HEK293 (cell line): ENCODE measurements around the gene KDM4B.

Experiments used
- CTCF ChIA-PET: fragments of 350-600 bp; formaldehyde crosslinking; extraction: SDS; loops from one replicate; lab custom pipeline; 2021; ENCODE audit warnings: antibody characterized with exemption; lab: Yijun Ruan, JAX
- POLR2A ChIA-PET: fragments of 300-600 bp; formaldehyde crosslinking; extraction: SDS; loops from one replicate; lab custom pipeline; 2020; ENCODE audit warnings: antibody characterized with exemption, inconsistent platforms; lab: Yijun Ruan, JAX
- H3K27ac ChIP-seq: fragments of 200-500 bp; sonication (Bioruptor generic); 2 replicates; pipeline ENCODE4 v1.5.1; 2014; ENCODE audit warnings: low read depth, low read length, control low read depth, inconsistent platforms; ENCODE audit errors: extremely low read depth
- H3K36me3 ChIP-seq, 2 experiments: fragments of 200-500 bp in 1 of 2; sonication (Bioruptor generic) in 1 of 2; 1 replicate in 1 of 2; 2 replicates in 1 of 2; pipeline ENCODE4 v1.5.1; 2014 to 2017; ENCODE audit warnings: inconsistent platforms in 2 of 2, low read length in 2 of 2; ENCODE audit not compliant: control insufficient read depth in 2 of 2, insufficient read depth in 1 of 2
- H3K4me1 ChIP-seq: fragments of 200-500 bp; sonication (Bioruptor generic); 2 replicates; pipeline ENCODE4 v1.5.1; 2014; ENCODE audit warnings: mild to moderate bottlenecking, low read length, inconsistent platforms; ENCODE audit not compliant: control insufficient read depth, insufficient read depth
- H3K4me3 ChIP-seq: 2 replicates; pipeline ENCODE4 v1.5.1; 2011; ENCODE audit warnings: low read depth, mild to moderate bottlenecking, control low read depth, low read length, moderate library complexity
- H3K9me3 ChIP-seq: fragments of 200-500 bp; sonication (Bioruptor generic); 2 replicates; pipeline ENCODE4 v1.5.1; 2014; ENCODE audit warnings: low read depth, low read length, inconsistent platforms; ENCODE audit not compliant: control insufficient read depth, insufficient read depth
- HOXC10 ChIP-seq: sonication (generic); formaldehyde crosslinking; IDR thresholded peaks from 2 replicates; pipeline ENCODE4 v1.8.1; 2023; ENCODE audit warnings: mild to moderate bottlenecking, missing genetic modification reagents
- OVOL3 ChIP-seq: fragments of 450-650 bp; formaldehyde crosslinking; IDR thresholded peaks from 2 replicates; pipeline ENCODE4 v1.5.1; 2016; ENCODE audit warnings: missing biosample characterization, missing genetic modification characterization
- SP2 ChIP-seq: fragments of 450-650 bp; formaldehyde crosslinking; IDR thresholded peaks from 2 replicates; pipeline ENCODE4 v1.5.1; 2016; ENCODE audit warnings: missing biosample characterization, missing genetic modification characterization
- SP7 ChIP-seq: fragments of 450-650 bp; formaldehyde crosslinking; IDR thresholded peaks from 2 replicates; pipeline ENCODE4 v1.5.1; 2016; ENCODE audit warnings: missing biosample characterization, missing genetic modification characterization
- YY1 ChIP-seq: fragments of 450-650 bp; formaldehyde crosslinking; IDR thresholded peaks from 2 replicates; pipeline ENCODE4 v1.5.1; 2018; ENCODE audit warnings: missing biosample characterization, missing genetic modification characterization
- ZBTB20 ChIP-seq: fragments of 450-650 bp; formaldehyde crosslinking; IDR thresholded peaks from 2 replicates; pipeline ENCODE4 v1.5.1; 2016; ENCODE audit warnings: missing biosample characterization, missing genetic modification characterization
- ZBTB7A ChIP-seq: fragments of 450-650 bp; formaldehyde crosslinking; IDR thresholded peaks from 2 replicates; pipeline ENCODE4 v1.5.1; 2016; ENCODE audit warnings: low read depth, missing biosample characterization, missing genetic modification characterization
- ZEB2 ChIP-seq: fragments of 450-650 bp; formaldehyde crosslinking; IDR thresholded peaks from 2 replicates; pipeline ENCODE4 v1.5.1; 2016; ENCODE audit warnings: missing biosample characterization, missing genetic modification characterization
- ZFP3 ChIP-seq: fragments of 450-650 bp; formaldehyde crosslinking; IDR thresholded peaks from 2 replicates; pipeline ENCODE4 v1.5.1; 2016; ENCODE audit warnings: low read depth, missing biosample characterization, missing genetic modification characterization
- ZNF114 ChIP-seq: fragments of 450-650 bp; formaldehyde crosslinking; IDR thresholded peaks from 2 replicates; pipeline ENCODE4 v1.5.0; 2017; ENCODE audit warnings: missing biosample characterization, missing genetic modification characterization
- ZNF140 ChIP-seq: fragments of 450-650 bp; formaldehyde crosslinking; IDR thresholded peaks from 2 replicates; pipeline ENCODE4 v1.5.1; 2016; ENCODE audit warnings: missing biosample characterization, missing genetic modification characterization
- ZNF16 ChIP-seq: fragments of 450-650 bp; formaldehyde crosslinking; IDR thresholded peaks from 2 replicates; pipeline ENCODE4 v1.5.1; 2016; ENCODE audit warnings: low read depth, missing biosample characterization, missing genetic modification characterization
- ZNF175 ChIP-seq: fragments of 450-650 bp; formaldehyde crosslinking; IDR thresholded peaks from 2 replicates; pipeline ENCODE4 v1.5.1; 2016; ENCODE audit warnings: missing biosample characterization, missing genetic modification characterization
- ZNF2 ChIP-seq: fragments of 450-650 bp; formaldehyde crosslinking; IDR thresholded peaks from 2 replicates; pipeline ENCODE4 v1.5.1; 2016; ENCODE audit warnings: missing biosample characterization, missing genetic modification characterization
- ZNF221 ChIP-seq: fragments of 450-650 bp; formaldehyde crosslinking; IDR thresholded peaks from 2 replicates; pipeline ENCODE4 v1.5.1; 2017; ENCODE audit warnings: missing biosample characterization, missing genetic modification characterization, borderline replicate concordance
- ZNF239 ChIP-seq: fragments of 450-650 bp; formaldehyde crosslinking; IDR thresholded peaks from 2 replicates; pipeline ENCODE4 v1.5.1; 2016; ENCODE audit warnings: missing biosample characterization, missing genetic modification characterization
- ZNF350 ChIP-seq: fragments of 450-650 bp; formaldehyde crosslinking; IDR thresholded peaks from 2 replicates; pipeline ENCODE4 v1.5.0; 2017; ENCODE audit warnings: missing biosample characterization, mild to moderate bottlenecking, missing genetic modification characterization
- ZNF501 ChIP-seq: fragments of 450-650 bp; formaldehyde crosslinking; IDR thresholded peaks from 2 replicates; pipeline ENCODE4 v1.5.1; 2016; ENCODE audit warnings: missing biosample characterization, missing genetic modification characterization
- ZNF626 ChIP-seq: fragments of 450-650 bp; sonication (Bioruptor Pico); formaldehyde crosslinking; IDR thresholded peaks from 2 replicates; pipeline ENCODE4 v1.5.1; 2018; ENCODE audit warnings: missing biosample characterization, missing genetic modification characterization, inconsistent platforms
- TF ChIP-seq, protein P1 (sequence below): fragments of 450-650 bp; formaldehyde crosslinking; IDR thresholded peaks from 2 replicates; pipeline ENCODE4 v1.5.1; 2016; ENCODE audit warnings: missing biosample characterization, missing genetic modification characterization
- TF ChIP-seq, protein P2 (sequence below): fragments of 450-650 bp; formaldehyde crosslinking; IDR thresholded peaks from 2 replicates; pipeline ENCODE4 v1.5.1; 2016; ENCODE audit warnings: missing biosample characterization, missing genetic modification characterization

KDM4B gene

GRCh38 chr19:5072115-5072514 is 103.2 kb downstream of the KDM4B start (continued):
- TF ChIP-seq ZNF2 (tag by site-specific recombination) = no peak
- no peak for TF ChIP-seq ZNF626 (tag by site-specific recombination)
- TF ChIP-seq SP2 (tag by site-specific recombination) = no peak
- TF ChIP-seq ZNF501 (tag by site-specific recombination) = no peak

DNA sequence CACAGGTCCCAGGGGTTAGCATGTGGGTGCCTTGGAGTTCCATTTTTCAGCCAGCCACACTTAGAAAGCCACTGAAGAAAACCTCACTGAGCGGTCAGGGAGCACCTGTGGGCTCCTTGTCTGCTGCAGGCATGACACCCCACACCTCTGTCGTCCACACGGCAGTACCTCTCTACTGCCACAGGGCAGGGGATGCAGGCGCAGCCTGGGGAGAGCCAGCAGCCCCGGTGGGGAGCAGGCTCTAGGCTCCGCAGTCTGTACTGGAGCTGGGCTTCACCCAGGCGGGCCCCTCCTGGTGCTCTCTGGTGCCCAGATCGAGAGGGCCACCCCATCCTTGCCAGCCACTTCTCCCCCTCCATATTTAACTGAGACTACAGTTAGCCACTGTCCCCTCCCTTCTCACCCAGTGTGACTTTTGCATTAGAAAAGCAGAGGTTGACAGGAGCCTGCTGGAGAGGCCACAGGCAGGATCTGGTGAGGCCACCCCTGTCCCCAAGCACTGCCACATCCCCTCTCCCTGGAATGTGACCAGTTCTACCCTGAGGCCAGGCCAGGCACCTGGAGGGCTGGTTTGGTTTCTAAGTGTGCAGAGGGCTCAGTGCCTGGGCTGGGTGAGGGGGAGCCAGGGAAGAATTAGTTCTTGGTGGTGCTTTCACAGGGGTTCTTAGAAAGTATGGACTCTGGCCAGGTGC is 104.4 kb downstream of the KDM4B start:
- H3K27ac ChIP-seq = no peak overlapping the region
- H3K4me1 ChIP-seq = no peaks in the 10 kb centered on the region
- H3K36me3 ChIP-seq = peaks cover 0 to 36% of the 10 kb centered on the region in 2 experiments
- POLR2A ChIA-PET = interaction anchor here (0.7 kb wide), 1 partner anchor 25 kb away, joined by 3 read pairs; no protein-coding TSS in a partner anchor
- CTCF ChIA-PET = no interaction called here
- TF ChIP-seq ZNF140 (no peak), ZNF16 (tag by site-specific recombination) (no peak), ZBTB7A (tag by site-specific recombination) (no peak), ZNF350 (no peak)
- H3K9me3 ChIP-seq = no peaks in the 10 kb centered on the region
- no peak overlapping the region for H3K4me3 ChIP-seq

GRCh38 chr19:5074407-5074806 is 105.5 kb downstream of the KDM4B start:
- H3K27ac ChIP-seq = no peak overlapping the region
- peaks cover 0 to 46% of the 10 kb centered on the region in 2 experiments for H3K36me3 ChIP-seq
- no peak overlapping the region for H3K4me3 ChIP-seq
- ChIA-PET POLR2A (no interaction called here), CTCF (interaction anchor here (0.5 kb wide), 1 partner anchor 222 kb away, joined by 3 read pairs; no protein-coding TSS in a partner anchor)
- no peak for TF ChIP-seq ZNF239 (tag by site-specific recombination)
- H3K9me3 ChIP-seq = no peaks in the 10 kb centered on the region
- no peaks in the 10 kb centered on the region for H3K4me1 ChIP-seq

DNA sequence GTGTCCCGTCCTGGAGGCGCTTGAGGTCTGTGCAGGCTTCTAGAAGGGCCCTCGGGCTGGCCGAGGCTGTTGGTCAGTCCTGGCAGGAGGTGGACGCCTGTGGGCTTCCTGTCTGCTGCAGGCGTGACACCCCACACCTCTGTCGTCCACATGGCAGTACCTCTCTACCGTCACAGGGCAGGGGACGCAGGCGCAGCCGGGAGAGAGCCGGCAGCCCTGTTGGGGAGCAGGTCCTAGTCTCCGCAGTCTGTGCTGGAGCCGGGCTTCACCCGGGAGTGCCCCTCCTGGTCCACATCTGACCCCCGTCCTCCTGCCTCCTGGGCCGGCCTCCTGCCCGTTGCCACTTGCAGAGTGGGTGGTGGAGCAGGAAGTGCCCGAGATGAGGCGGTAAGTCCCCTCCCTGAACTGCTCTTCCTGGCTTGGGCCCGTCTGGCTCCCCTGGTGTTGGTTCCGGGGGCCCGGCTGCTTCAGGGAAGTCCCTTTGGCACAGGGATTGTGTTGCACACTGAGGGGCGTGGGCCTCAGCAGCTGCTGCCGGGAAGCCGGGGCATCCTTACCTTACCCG is 106.0 kb downstream of the KDM4B start:
- H3K27ac ChIP-seq = no peak overlapping the region
- peaks cover 0 to 49% of the 10 kb centered on the region in 2 experiments for H3K36me3 ChIP-seq
- ChIA-PET CTCF (no interaction called here), POLR2A (no interaction called here)
- H3K4me3 ChIP-seq = no peak overlapping the region
- no peaks in the 10 kb centered on the region for H3K4me1 ChIP-seq
- no peaks in the 10 kb centered on the region for H3K9me3 ChIP-seq
- TF ChIP-seq ZNF221 (tag by site-specific recombination) = no peak
- TF ChIP-seq ZBTB20 (tag by site-specific recombination) = no peak
- TF ChIP-seq ZFP3 (tag by site-specific recombination) = no peak
- TF ChIP-seq ZNF175 (tag by site-specific recombination) = no peak
- no peak for TF ChIP-seq ZNF114 (tag by site-specific recombination)
- TF ChIP-seq OVOL3 (tag by site-specific recombination) = no peak
- TF ChIP-seq, protein P1, sequence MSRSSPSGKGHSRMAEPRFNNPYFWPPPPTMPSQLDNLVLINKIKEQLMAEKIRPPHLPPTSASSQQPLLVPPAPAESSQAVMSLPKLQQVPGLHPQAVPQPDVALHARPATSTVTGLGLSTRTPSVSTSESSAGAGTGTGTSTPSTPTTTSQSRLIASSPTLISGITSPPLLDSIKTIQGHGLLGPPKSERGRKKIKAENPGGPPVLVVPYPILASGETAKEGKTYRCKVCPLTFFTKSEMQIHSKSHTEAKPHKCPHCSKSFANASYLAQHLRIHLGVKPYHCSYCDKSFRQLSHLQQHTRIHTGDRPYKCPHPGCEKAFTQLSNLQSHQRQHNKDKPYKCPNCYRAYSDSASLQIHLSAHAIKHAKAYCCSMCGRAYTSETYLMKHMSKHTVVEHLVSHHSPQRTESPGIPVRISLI (tag by site-specific recombination) = no peak
- no peak for TF ChIP-seq YY1 (tag by site-specific recombination)
- no peak for TF ChIP-seq HOXC10 (CRISPR knock-in tag)
- TF ChIP-seq SP7 (tag by site-specific recombination) = no peak
- TF ChIP-seq ZEB2 = no peak
- TF ChIP-seq, protein P2, sequence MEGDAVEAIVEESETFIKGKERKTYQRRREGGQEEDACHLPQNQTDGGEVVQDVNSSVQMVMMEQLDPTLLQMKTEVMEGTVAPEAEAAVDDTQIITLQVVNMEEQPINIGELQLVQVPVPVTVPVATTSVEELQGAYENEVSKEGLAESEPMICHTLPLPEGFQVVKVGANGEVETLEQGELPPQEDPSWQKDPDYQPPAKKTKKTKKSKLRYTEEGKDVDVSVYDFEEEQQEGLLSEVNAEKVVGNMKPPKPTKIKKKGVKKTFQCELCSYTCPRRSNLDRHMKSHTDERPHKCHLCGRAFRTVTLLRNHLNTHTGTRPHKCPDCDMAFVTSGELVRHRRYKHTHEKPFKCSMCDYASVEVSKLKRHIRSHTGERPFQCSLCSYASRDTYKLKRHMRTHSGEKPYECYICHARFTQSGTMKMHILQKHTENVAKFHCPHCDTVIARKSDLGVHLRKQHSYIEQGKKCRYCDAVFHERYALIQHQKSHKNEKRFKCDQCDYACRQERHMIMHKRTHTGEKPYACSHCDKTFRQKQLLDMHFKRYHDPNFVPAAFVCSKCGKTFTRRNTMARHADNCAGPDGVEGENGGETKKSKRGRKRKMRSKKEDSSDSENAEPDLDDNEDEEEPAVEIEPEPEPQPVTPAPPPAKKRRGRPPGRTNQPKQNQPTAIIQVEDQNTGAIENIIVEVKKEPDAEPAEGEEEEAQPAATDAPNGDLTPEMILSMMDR (tag by site-specific recombination) = no peak
